Mesenchymal stem cell (in vitro differentiated cells and primary cell): Measurements from ENCODE around the gene TMEM208.
A peak's percentile ranks its signal among the peaks of the same experiment; 100 is the strongest.

Experiments
- DNase-seq: peaks from one replicate; pipeline ENCODE4 v3.0.0-alpha.2; 2013
- H2AFZ ChIP-seq: one replicate; pipeline ENCODE4 v1.6.1; 2013; ENCODE audit warnings: low read depth, mild to moderate bottlenecking, control low read depth, inconsistent platforms, low read length, moderate library complexity
- H2AK5ac ChIP-seq: 2 replicates; pipeline ENCODE4 v1.6.1; 2013; ENCODE audit warnings: low read length, moderate library complexity, mild to moderate bottlenecking, inconsistent platforms; ENCODE audit not compliant: severe bottlenecking
- H2BK120ac ChIP-seq: one replicate; pipeline ENCODE4 v1.6.1; 2013; ENCODE audit warnings: low read depth, mild to moderate bottlenecking, inconsistent platforms, low read length, moderate library complexity
- H2BK12ac ChIP-seq, 2 experiments: one replicate each; pipeline ENCODE4 v1.6.1; 2013; ENCODE audit warnings: inconsistent platforms in 2 of 2, low read length in 2 of 2, mild to moderate bottlenecking in 2 of 2, moderate library complexity in 2 of 2, control low read depth in 1 of 2
- H2BK15ac ChIP-seq: one replicate; pipeline ENCODE4 v1.6.1; 2013; ENCODE audit warnings: mild to moderate bottlenecking, low read depth, inconsistent platforms; ENCODE audit not compliant: poor library complexity, severe bottlenecking
- H2BK5ac ChIP-seq: 2 replicates; pipeline ENCODE4 v1.6.1; 2013; ENCODE audit warnings: low read depth, mild to moderate bottlenecking, low read length, control low read depth, inconsistent platforms; ENCODE audit not compliant: poor library complexity, severe bottlenecking
- H3K14ac ChIP-seq, 2 experiments: one replicate each; pipeline ENCODE4 v1.6.1; 2013; ENCODE audit warnings: inconsistent platforms in 2 of 2, low read length in 2 of 2, control low read depth in 1 of 2, mild to moderate bottlenecking in 1 of 2, moderate library complexity in 1 of 2
- H3K18ac ChIP-seq, 2 experiments: one replicate each; pipeline ENCODE4 v1.6.1; 2013; ENCODE audit warnings: inconsistent platforms in 2 of 2, low read length in 2 of 2, control low read depth in 1 of 2, low read depth in 1 of 2, mild to moderate bottlenecking in 1 of 2
- H3K23ac ChIP-seq, 2 experiments: one replicate each; pipeline ENCODE4 v1.6.1; 2013; ENCODE audit warnings: inconsistent platforms in 2 of 2, low read length in 2 of 2, mild to moderate bottlenecking in 2 of 2, moderate library complexity in 2 of 2, control low read depth in 1 of 2
- H3K27ac ChIP-seq: 2 replicates; pipeline ENCODE4 v1.5.1; 2013; ENCODE audit warnings: mild to moderate bottlenecking, moderate library complexity, low read length, control low read depth, inconsistent platforms; ENCODE audit not compliant: poor library complexity, severe bottlenecking
- H3K27me3 ChIP-seq, 2 experiments: 2 replicates each; pipeline versions ENCODE4 v1.6.1 to v1.7.0; 2013; ENCODE audit warnings: low read length in 2 of 2, mild to moderate bottlenecking in 2 of 2, moderate library complexity in 2 of 2, control low read depth in 1 of 2, inconsistent platforms in 1 of 2; ENCODE audit not compliant: control insufficient read depth in 1 of 2, insufficient read depth in 1 of 2
- H3K36me3 ChIP-seq, 2 experiments: 2 replicates each; pipeline versions ENCODE4 v1.6.1 to v1.7.0; 2013; ENCODE audit warnings: low read length in 2 of 2, control low read depth in 1 of 2, inconsistent platforms in 1 of 2, low read depth in 1 of 2, mild to moderate bottlenecking in 1 of 2; ENCODE audit not compliant: insufficient read depth in 2 of 2, control insufficient read depth in 1 of 2
- H3K4ac ChIP-seq, 2 experiments: one replicate each; pipeline ENCODE4 v1.6.1; 2013; ENCODE audit warnings: inconsistent platforms in 2 of 2, low read length in 2 of 2, mild to moderate bottlenecking in 2 of 2, moderate library complexity in 2 of 2, control low read depth in 1 of 2, low read depth in 1 of 2
- H3K4me1 ChIP-seq: 2 replicates; pipeline ENCODE4 v1.6.1; 2013; ENCODE audit warnings: low read depth, low read length, control low read depth; ENCODE audit not compliant: control insufficient read depth, insufficient read depth
- H3K4me2 ChIP-seq: 2 replicates; pipeline ENCODE4 v1.6.1; 2013; ENCODE audit warnings: low read length, mild to moderate bottlenecking, inconsistent platforms; ENCODE audit not compliant: poor library complexity, severe bottlenecking
- H3K4me3 ChIP-seq, 2 experiments: 2 replicates each; pipeline versions ENCODE4 v1.5.1 to v1.7.0; 2013; ENCODE audit warnings: low read length in 2 of 2, mild to moderate bottlenecking in 2 of 2, control low read depth in 1 of 2, low read depth in 1 of 2; ENCODE audit not compliant: insufficient read depth in 1 of 2
- H3K79me1 ChIP-seq: replicated peaks from 2 replicates; pipeline ENCODE4 v1.6.1; 2013; ENCODE audit warnings: mild to moderate bottlenecking, control low read depth, low read length, inconsistent platforms; ENCODE audit not compliant: poor library complexity, severe bottlenecking
- H3K9ac ChIP-seq: 2 replicates; pipeline ENCODE4 v1.7.0; 2013; ENCODE audit warnings: mild to moderate bottlenecking, low read length, moderate library complexity
- H3K9me3 ChIP-seq: 2 replicates; pipeline ENCODE4 v1.7.0; 2013; ENCODE audit warnings: mild to moderate bottlenecking, low read length; ENCODE audit not compliant: control insufficient read depth
- H4K8ac ChIP-seq: one replicate; pipeline ENCODE4 v1.6.1; 2013; ENCODE audit warnings: inconsistent platforms, mild to moderate bottlenecking, low read length, moderate library complexity
- H4K91ac ChIP-seq: one replicate; pipeline ENCODE4 v1.6.1; 2013; ENCODE audit warnings: mild to moderate bottlenecking, low read length, inconsistent platforms
- WGBS: methylation state at CpG from one replicate; pipeline ENCODE4 v1.1.7; 2013; ENCODE audit warnings: mixed read lengths; 5-methylcytosine and 5-hydroxymethylcytosine counted together

The TMEM208 gene

DNA sequence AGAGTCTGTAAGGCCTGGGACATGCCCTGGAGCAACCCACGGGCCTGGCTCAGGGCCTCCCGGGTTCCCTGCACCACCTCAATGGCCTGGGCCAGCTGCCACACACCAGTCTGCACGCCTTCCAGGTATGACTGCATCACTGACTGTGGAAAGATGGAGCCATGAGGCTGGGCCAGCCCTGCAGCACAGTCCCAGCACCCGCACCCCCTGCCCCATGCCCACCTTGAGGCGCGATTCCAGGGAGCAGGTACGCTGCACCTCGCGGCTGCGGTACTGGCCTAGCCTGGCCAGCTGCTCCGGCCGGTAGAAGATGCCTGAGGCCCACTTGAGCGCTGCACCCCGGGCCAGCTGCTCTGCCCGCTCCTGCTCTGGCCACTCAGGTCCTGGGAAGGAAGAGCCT lies 38.1 kb upstream of the TMEM208 start:
- Histone ChIP-seq H2AFZ (no peak overlapping the region), H3K27ac (no peak overlapping the region), H3K9ac (no peak overlapping the region), H4K91ac (no peak overlapping the region), H3K9me3 (no peaks in the 10 kb centered on the region), H3K4me3 (peak overlapping the region in 1 of 2 experiments; percentile 12), H2BK5ac (no peak overlapping the region), H3K36me3 (peaks cover 6% of the 10 kb centered on the region in 2 experiments), H3K14ac (no peak overlapping the region), H2BK12ac (no peak overlapping the region), H2BK120ac (no peak overlapping the region), H3K4me2 (no peak overlapping the region), H3K79me1 (peaks cover 3% of the 10 kb centered on the region), H2AK5ac (no peak overlapping the region), H3K18ac (no peak overlapping the region), H4K8ac (no peak overlapping the region), H3K4ac (no peak overlapping the region), H3K23ac (no peak overlapping the region), H2BK15ac (no peak overlapping the region), H3K4me1 (peaks cover 44% of the 10 kb centered on the region), H3K27me3 (no peaks in the 10 kb centered on the region)
- DNase-seq = no peak
- WGBS = 96% methylated on average over 14 of the region's 15 CpGs

DNA sequence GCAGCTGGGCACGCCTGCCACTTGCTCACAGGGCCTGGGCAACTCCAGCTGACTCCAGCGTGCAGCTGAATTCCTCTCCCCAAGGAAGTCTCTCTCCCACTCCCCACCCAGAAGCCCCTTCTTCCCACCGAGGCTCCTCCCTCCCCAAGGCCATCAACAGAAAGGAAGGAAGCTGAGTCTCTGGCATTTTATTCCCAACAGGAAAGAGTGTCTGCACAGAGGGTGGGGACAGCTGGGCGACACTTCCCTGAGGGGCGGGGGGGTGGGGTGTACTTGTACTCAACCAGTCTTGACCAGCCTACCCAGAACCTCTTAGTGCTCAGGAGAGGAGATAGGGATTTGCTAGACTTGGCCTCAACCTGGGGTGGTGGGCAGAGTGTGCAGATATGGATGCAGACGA lies 36.9 kb upstream of the TMEM208 start, which contains the start of gene EXOC3L1:
Gene EXOC3L1 (minus strand): TSS at position 96 of the 400 bp plus-strand sequence. CDS start 460 bp downstream, outside the sequence.
- no peak within 1 kb of the TSS for H3K14ac ChIP-seq
- peak within 1 kb of the TSS; percentile 20 for H4K91ac ChIP-seq
- WGBS = 51% methylated on average over 5 of the region's 6 CpGs
- H3K23ac ChIP-seq = no peak within 1 kb of the TSS
- H3K4me2 ChIP-seq = no peak within 1 kb of the TSS
- no peak within 1 kb of the TSS for H2BK15ac ChIP-seq
- peaks cover 19% of the 10 kb centered on the region in 2 experiments for H3K36me3 ChIP-seq
- no peak within 1 kb of the TSS for H2BK12ac ChIP-seq
- no peak within 1 kb of the TSS for H2AK5ac ChIP-seq
- no peak within 1 kb of the TSS for H3K27ac ChIP-seq
- H3K4me3 ChIP-seq = peak within 1 kb of the TSS in 1 of 2 experiments; percentile 12
- no peak for DNase-seq
- no peak within 1 kb of the TSS for H3K9ac ChIP-seq
- no peak within 1 kb of the TSS for H2BK5ac ChIP-seq
- H3K18ac ChIP-seq = no peak within 1 kb of the TSS
- H4K8ac ChIP-seq = no peak within 1 kb of the TSS
- no peak within 1 kb of the TSS for H2BK120ac ChIP-seq
- peaks cover 39% of the 10 kb centered on the region for H3K4me1 ChIP-seq
- no peaks in the 10 kb centered on the region for H3K9me3 ChIP-seq
- no peak within 1 kb of the TSS for H3K4ac ChIP-seq
- H3K79me1 ChIP-seq = peaks cover 12% of the 10 kb centered on the region
- H3K27me3 ChIP-seq = no peaks in the 10 kb centered on the region
- H2AFZ ChIP-seq = no peak within 1 kb of the TSS

DNA sequence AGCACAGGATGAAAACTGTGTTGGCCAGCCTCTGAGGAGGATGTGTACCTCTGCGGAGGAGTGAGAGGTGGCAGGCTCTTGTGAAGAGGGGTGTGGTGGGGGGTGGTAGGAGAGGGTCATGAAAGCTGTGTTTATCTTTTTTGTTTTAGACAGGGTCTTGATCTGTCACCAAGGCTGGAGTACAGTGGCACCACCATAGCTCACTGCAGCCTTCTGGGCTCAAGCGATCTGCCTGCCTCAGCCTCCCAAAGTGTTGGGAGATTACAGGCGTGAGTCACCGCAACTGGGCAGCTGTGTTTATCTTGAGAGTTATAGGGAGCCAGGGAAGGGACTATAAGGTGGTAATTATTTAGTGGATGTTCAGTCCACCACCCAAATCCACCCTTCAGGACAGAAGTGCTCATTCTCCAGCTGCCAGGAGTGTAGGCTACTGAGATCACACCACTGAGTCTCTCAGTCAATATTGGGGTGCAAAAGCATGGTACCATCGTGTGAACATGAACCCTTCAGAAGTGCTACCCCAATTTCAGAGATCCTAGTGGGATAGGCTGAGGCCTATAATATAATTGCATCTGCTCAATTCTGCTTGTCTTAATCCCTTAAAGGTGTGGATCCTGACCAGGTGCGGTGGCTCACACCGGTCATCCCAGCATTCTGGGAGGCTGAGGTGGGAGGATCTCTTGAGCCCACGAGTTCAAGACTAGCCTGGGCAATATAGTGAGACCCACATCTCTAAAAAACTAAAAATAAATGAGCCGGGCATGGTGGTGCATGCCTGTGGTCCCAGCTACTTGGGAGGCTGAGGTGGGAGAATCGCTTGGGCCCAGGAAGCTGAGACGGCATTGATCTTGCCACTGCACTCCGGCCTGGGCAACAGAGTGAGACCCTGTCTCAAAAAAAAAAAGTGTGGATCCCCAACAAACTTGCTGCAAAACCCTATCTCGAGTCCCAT lies 36.2 kb upstream of the TMEM208 start:
- Histone ChIP-seq H3K9me3 (no peaks in the 10 kb centered on the region), H3K27ac (no peak overlapping the region), H3K23ac (no peak overlapping the region), H2AK5ac (no peak overlapping the region), H2BK5ac (no peak overlapping the region), H3K4me2 (no peak overlapping the region), H3K14ac (no peak overlapping the region), H3K9ac (no peak overlapping the region), H3K4ac (no peak overlapping the region), H4K91ac (peak overlapping the region; percentile 20), H2BK120ac (no peak overlapping the region), H3K4me3 (no peak overlapping the region), H3K36me3 (peaks cover 26% of the 10 kb centered on the region in 2 experiments), H2AFZ (no peak overlapping the region), H2BK15ac (no peak overlapping the region), H2BK12ac (no peak overlapping the region), H3K27me3 (no peaks in the 10 kb centered on the region), H3K79me1 (peaks cover 16% of the 10 kb centered on the region), H4K8ac (no peak overlapping the region), H3K4me1 (peaks cover 36% of the 10 kb centered on the region), H3K18ac (no peak overlapping the region)
- 79% methylated on average over 8 of the region's 13 CpGs for WGBS
- peak; percentile 71 for DNase-seq

DNA sequence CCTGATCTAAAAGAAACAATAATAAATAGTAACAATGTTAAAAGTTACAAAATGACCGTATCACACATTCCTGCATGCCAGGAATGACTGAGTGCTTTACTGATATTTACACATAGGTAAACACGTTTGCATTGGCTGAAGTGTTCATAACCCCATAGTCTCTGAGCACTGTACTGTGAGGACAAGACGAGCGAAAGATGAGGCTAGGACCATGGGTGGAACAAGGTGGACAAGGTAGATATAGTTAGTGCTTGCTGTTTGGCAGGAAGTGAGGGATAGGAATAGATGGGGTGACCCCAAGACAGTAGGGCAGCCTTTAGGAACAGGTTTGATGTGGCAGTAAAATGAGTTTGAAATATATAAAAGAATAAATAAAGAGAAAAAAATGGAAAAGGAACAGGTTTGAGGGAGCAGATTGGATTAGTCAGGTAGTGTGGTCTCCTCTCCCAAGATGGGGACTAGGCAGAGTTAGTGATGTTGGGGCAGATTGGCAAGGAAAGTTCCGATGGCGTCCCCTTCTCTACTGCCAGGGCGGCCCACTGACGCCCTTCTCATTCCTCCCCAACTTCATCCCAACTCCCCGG lies 35.4 kb upstream of the TMEM208 start:
- Histone ChIP-seq H3K9ac (peak overlapping the region; percentile 98), H2AK5ac (no peak overlapping the region), H3K36me3 (peaks cover 33 to 34% of the 10 kb centered on the region in 2 experiments), H3K23ac (no peak overlapping the region), H3K4me2 (peak overlapping the region; percentile 69), H3K79me1 (peaks cover 22% of the 10 kb centered on the region), H3K27me3 (no peaks in the 10 kb centered on the region), H2BK120ac (no peak overlapping the region), H3K14ac (no peak overlapping the region), H3K18ac (no peak overlapping the region), H2BK5ac (no peak overlapping the region), H2AFZ (no peak overlapping the region), H4K91ac (no peak overlapping the region), H2BK12ac (no peak overlapping the region), H3K27ac (no peak overlapping the region), H3K4ac (no peak overlapping the region), H3K4me1 (peaks cover 31% of the 10 kb centered on the region), H3K4me3 (peak overlapping the region in 1 of 2 experiments; percentile 99), H4K8ac (peak overlapping the region; percentile 25), H2BK15ac (no peak overlapping the region), H3K9me3 (no peaks in the 10 kb centered on the region)
- no peak for DNase-seq
- WGBS = 44% methylated on average over 9 of the region's 9 CpGs
